CD14-positive monocyte (primary cell): ENCODE data around the gene AP1M2. TPM values are rescaled to one million over a fixed set of nuclear protein-coding genes. Genes with fewer than 3 reads are reported as not detected.

ENCODE experiments used
- DNase-seq, 3 donors: peaks; one replicate each; pipeline ENCODE4 v3.0.0-alpha.2; 2011 to 2022
- H2AFZ ChIP-seq: 2 replicates; pipeline ENCODE4 v1.6.0; 2012; ENCODE audit warnings: mild to moderate bottlenecking, low read depth, low read length, inconsistent platforms; ENCODE audit not compliant: insufficient read depth, poor library complexity, severe bottlenecking
- H3K27ac ChIP-seq, 2 donors: 1 replicate in 1 of 2; 2 replicates in 1 of 2; pipeline ENCODE4 v1.5.1; 2012 to 2013; ENCODE audit warnings: low read length in 2 of 2, control low read depth in 1 of 2, inconsistent platforms in 1 of 2, low read depth in 1 of 2, mild to moderate bottlenecking in 1 of 2
- H3K27me3 ChIP-seq, 2 donors: one replicate each; pipeline versions ENCODE4 v1.6.0 to v1.6.1; 2011 to 2013; ENCODE audit warnings: low read length in 2 of 2; ENCODE audit not compliant: control insufficient read depth in 2 of 2, insufficient read depth in 2 of 2
- H3K36me3 ChIP-seq, 2 donors: replicated peaks in 1 of 2; 1 replicate in 1 of 2; 2 replicates in 1 of 2; pipeline versions ENCODE4 v1.5.1 to v1.6.1; 2012 to 2013; ENCODE audit warnings: low read length in 2 of 2, control low read depth in 1 of 2, inconsistent platforms in 1 of 2, mild to moderate bottlenecking in 1 of 2; ENCODE audit not compliant: insufficient read depth in 2 of 2, control insufficient read depth in 1 of 2
- H3K4me1 ChIP-seq, 2 donors: 1 replicate in 1 of 2; 2 replicates in 1 of 2; pipeline versions ENCODE4 v1.5.1 to v1.6.1; 2012 to 2013; ENCODE audit warnings: low read length in 2 of 2, control low read depth in 1 of 2, inconsistent platforms in 1 of 2, mild to moderate bottlenecking in 1 of 2, moderate library complexity in 1 of 2; ENCODE audit not compliant: insufficient read depth in 2 of 2, control insufficient read depth in 1 of 2
- H3K4me2 ChIP-seq: replicated peaks from 2 replicates; pipeline ENCODE3; 2012; ENCODE audit warnings: low read length, moderate library complexity, mild to moderate bottlenecking; ENCODE audit not compliant: poor library complexity, severe bottlenecking; ENCODE audit errors: extremely low read depth
- H3K4me3 ChIP-seq, 3 experiments: fragments of 200-600 bp in 1 of 3; sonication (generic) in 1 of 3; replicated peaks in 1 of 3; 1 replicate in 2 of 3; 2 replicates in 1 of 3; pipeline ENCODE4 v1.5.1; 2011 to 2013; ENCODE audit warnings: low read length in 3 of 3, mild to moderate bottlenecking in 3 of 3, control low read depth in 2 of 3, low read depth in 2 of 3, inconsistent platforms in 1 of 3, moderate library complexity in 1 of 3
- H3K79me2 ChIP-seq: 2 replicates; pipeline ENCODE4 v1.6.0; 2012; ENCODE audit warnings: mild to moderate bottlenecking, control low read depth, inconsistent platforms, low read length, moderate library complexity; ENCODE audit not compliant: insufficient read depth
- H3K9ac ChIP-seq: 2 replicates; pipeline ENCODE4 v1.6.0; 2017; ENCODE audit warnings: low read length, mild to moderate bottlenecking; ENCODE audit not compliant: insufficient read depth, poor library complexity, severe bottlenecking
- H3K9me3 ChIP-seq, 2 donors: replicated peaks in 1 of 2; 1 replicate in 1 of 2; 2 replicates in 1 of 2; pipeline versions ENCODE4 v1.5.1 to v1.6.1; 2012 to 2013; ENCODE audit warnings: low read length in 2 of 2, control low read depth in 1 of 2; ENCODE audit not compliant: control insufficient read depth in 1 of 2, insufficient read depth in 1 of 2
- H4K20me1 ChIP-seq: 2 replicates; pipeline ENCODE4 v1.6.0; 2012; ENCODE audit warnings: mild to moderate bottlenecking, low read length, control low read depth, moderate library complexity; ENCODE audit not compliant: insufficient read depth
- H3K27ac Mint-ChIP-seq, 7 donors: one replicate each; pipeline ENCODE4 v1.8.0; 2020; ENCODE audit warnings: mild to moderate bottlenecking in 7 of 7, mixed read lengths in 7 of 7, moderate library complexity in 6 of 7, inconsistent platforms in 2 of 7
- H3K27me3 Mint-ChIP-seq, 3 donors: one replicate each; pipeline ENCODE4 v1.8.0; 2021 to 2022; ENCODE audit warnings: low read depth in 3 of 3, mild to moderate bottlenecking in 3 of 3, mixed read lengths in 3 of 3, moderate library complexity in 3 of 3, inconsistent platforms in 1 of 3
- H3K36me3 Mint-ChIP-seq, 2 donors: one replicate each; pipeline ENCODE4 v1.8.0; 2020; ENCODE audit warnings: mixed read lengths in 2 of 2, inconsistent platforms in 1 of 2, mild to moderate bottlenecking in 1 of 2
- H3K4me1 Mint-ChIP-seq: one replicate; pipeline ENCODE4 v1.8.0; 2020; ENCODE audit warnings: mild to moderate bottlenecking, mixed read lengths
- H3K4me3 Mint-ChIP-seq, 2 donors: one replicate each; pipeline ENCODE4 v1.8.0; 2020; ENCODE audit warnings: mild to moderate bottlenecking in 2 of 2, mixed read lengths in 2 of 2, moderate library complexity in 1 of 2
- H3K9me3 Mint-ChIP-seq, 7 donors: one replicate each; pipeline ENCODE4 v1.8.0; 2020 to 2022; ENCODE audit warnings: mixed read lengths in 7 of 7, mild to moderate bottlenecking in 6 of 7, moderate library complexity in 6 of 7, inconsistent platforms in 2 of 7
- CTCF ChIP-seq: fragments of 200-600 bp; IDR thresholded peaks from one replicate; pipeline ENCODE4 v1.8.0; 2022; ENCODE audit warnings: antibody characterized with exemption, mild to moderate bottlenecking
- WGBS: methylation state at CpG from one replicate; pipeline ENCODE4 v1.1.5; 2013; ENCODE audit warnings: missing lambda C conversion rate; ENCODE audit not compliant: insufficient coverage; 5-methylcytosine and 5-hydroxymethylcytosine counted together
- intact Hi-C, 2 donors: fragments of 100-400 bp; cut with micrococcal nuclease; formaldehyde crosslinking; loops; one replicate each; pipeline versions ENCODE4 v1.15.0 to v1.15.1; 2023
- polyA plus RNA-seq, 3 donors: library from polyadenylated mRNA; depleted of rRNA in 1 of 3; unstranded in 2 of 3; stranded (reverse) in 1 of 3; fragments of 300-500 nt in 2 of 3; fragments of >200 nt in 1 of 3; fragmentation: Illumina TruSeq in 2 of 3; gene quantifications; 1 replicate in 2 of 3; 2 replicates in 1 of 3; pipeline ENCODE4 v1.2.3, GENCODE V29; 2012 to 2021

The AP1M2 gene
- polyA plus RNA-seq, 3 donors: 0.36 TPM; not detected in 2

- peaks cover 4 to 6% (median 4%) of the 10 kb centered on the region in 3 donors for H3K27me3 Mint-ChIP-seq
- peaks cover 41 to 51% of the 10 kb centered on the region in 2 donors for H3K4me1 ChIP-seq
- H3K4me2 ChIP-seq: peak within 1 kb of the TSS; percentile 100
- H3K9ac ChIP-seq: peak within 1 kb of the TSS; percentile 74
- under 1% methylated on average over 47 of the region's 71 CpGs for WGBS
- no peak for TF ChIP-seq CTCF
- peak within 1 kb of the TSS; percentile 65 to 100 (median 98) for H3K4me3 ChIP-seq
- H3K27ac Mint-ChIP-seq: peak within 1 kb of the TSS; percentile 93 to 100 (median 98)
- H3K36me3 ChIP-seq: no peaks in the 10 kb centered on the region
- H3K9me3 Mint-ChIP-seq: no peaks in the 10 kb centered on the region
- H3K36me3 Mint-ChIP-seq: peaks cover 8 to 10% of the 10 kb centered on the region in 2 donors
- H3K27ac ChIP-seq: peak within 1 kb of the TSS; percentile 54 to 84
- H3K9me3 ChIP-seq: no peaks in the 10 kb centered on the region
- peaks cover 45% of the 10 kb centered on the region for H3K79me2 ChIP-seq
- intact Hi-C loops: loop anchor here (5.0 to 10.0 kb wide), 5 partner anchors 83 to 317 kb away; partner anchors contain the start of genes CDC37 (in 1 of the 2), ILF3 (in 1 of the 2) and MRPL4 (in 1 of the 2)
- H3K27me3 ChIP-seq: no peaks in the 10 kb centered on the region
- peaks cover 42% of the 10 kb centered on the region for H3K4me1 Mint-ChIP-seq
- peak within 1 kb of the TSS; percentile 69 for H2AFZ ChIP-seq
- H3K4me3 Mint-ChIP-seq: peak within 1 kb of the TSS; percentile 92 to 99
- DNase-seq: peak; percentile 99 to 100 (median 99)
- H4K20me1 ChIP-seq: peaks cover 21% of the 10 kb centered on the region
Observed at GRCh38 chr19:10568826-10569651, 18.1 kb downstream of the AP1M2 start, which contains the start of gene CDKN2D. Gene CDKN2D, minus strand, starts transcription at chr19:10568979. Its CDS starts 326 bp downstream, at chr19:10568653.

GRCh38 chr19:10568062-10568825 lies 18.9 kb downstream of the AP1M2 start:
- Histone ChIP-seq H3K9ac (peak overlapping the region; percentile 74), H3K36me3 (no peaks in the 10 kb centered on the region), H4K20me1 (peaks cover 21% of the 10 kb centered on the region), H3K27ac (peak overlapping the region; percentile 54 to 84), H3K4me3 (peak overlapping the region; percentile 65 to 100 (median 98)), H3K4me1 (peaks cover 41 to 51% of the 10 kb centered on the region in 2 donors), H3K27me3 (no peaks in the 10 kb centered on the region), H3K4me2 (peak overlapping the region; percentile 100), H3K79me2 (peaks cover 45% of the 10 kb centered on the region), H3K9me3 (no peaks in the 10 kb centered on the region), H2AFZ (peak overlapping the region; percentile 29)
- Mint-ChIP-seq H3K4me1 (peaks cover 42% of the 10 kb centered on the region), H3K27me3 (peaks cover 0 to 3% (median 3%) of the 10 kb centered on the region in 3 donors), H3K9me3 (no peaks in the 10 kb centered on the region), H3K27ac (peak overlapping the region; percentile 93 to 100 (median 98)), H3K36me3 (peaks cover 8 to 10% of the 10 kb centered on the region in 2 donors), H3K4me3 (peak overlapping the region; percentile 92 to 99)
- intact Hi-C loops: loop anchor here (5.0 to 10.0 kb wide), 5 partner anchors 84 to 316 kb away; partner anchors contain the start of genes CDC37 (in 1 of the 2), ILF3 (in 1 of the 2) and MRPL4 (in 1 of the 2)
- WGBS: under 1% methylated on average over 54 of the region's 58 CpGs
- TF ChIP-seq CTCF: peak; percentile 14
- DNase-seq: peak in 1 of 3 donors; percentile 8
